Measurements from ENCODE around the gene SLC66A2.

Gene SLC66A2

DNA sequence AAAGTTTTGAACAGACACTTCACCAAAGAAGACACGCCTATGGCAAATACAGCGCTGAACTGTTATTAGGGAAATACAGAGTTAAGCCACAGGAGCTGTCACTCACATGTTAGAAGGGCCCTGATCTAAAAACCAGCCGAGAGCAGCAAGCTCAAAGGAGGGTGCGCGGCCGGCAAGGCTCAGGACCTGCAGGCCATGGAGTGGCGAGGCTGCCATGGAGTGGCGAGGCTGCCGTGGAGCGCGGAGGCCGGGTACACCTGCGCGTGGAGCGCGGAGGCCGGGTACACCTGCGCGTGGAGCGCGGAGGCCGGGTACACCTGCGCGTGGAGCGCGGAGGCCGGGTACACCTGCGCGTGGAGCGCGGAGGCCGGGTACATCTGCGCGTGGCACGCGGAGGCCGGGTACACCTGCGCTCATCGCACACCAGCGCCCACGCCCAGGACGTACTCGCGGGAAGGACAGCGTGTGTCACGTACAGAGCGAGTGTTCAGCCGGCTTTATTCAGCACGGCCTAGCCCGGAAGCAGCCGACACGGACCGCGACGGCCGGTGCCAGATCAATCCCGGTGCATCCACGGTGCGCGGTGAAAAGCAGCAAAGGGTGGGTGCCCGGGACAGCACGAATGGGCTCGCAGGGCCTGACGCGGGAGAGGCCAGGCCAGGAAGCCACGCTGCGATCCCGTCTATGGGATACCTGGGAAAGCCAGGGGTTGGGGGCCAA, 68.8 kb downstream of the SLC66A2 start:
- ATAC-seq: no peak
- TF ChIP-seq ESRRG (CRISPR knock-in tag; IDR thresholded peaks at IDR 0.05) (no peak), ZC3H10 (CRISPR knock-in tag; IDR thresholded peaks at IDR 0.05) (no peak), GLIS3 (CRISPR knock-in tag; IDR thresholded peaks at IDR 0.05) (no peak), SNAI2 (CRISPR knock-in tag; IDR thresholded peaks at IDR 0.05) (no peak), RARB (CRISPR knock-in tag; IDR thresholded peaks at IDR 0.05) (no peak), ZFP3 (CRISPR knock-in tag; IDR thresholded peaks at IDR 0.05) (no peak), ZFP30 (CRISPR knock-in tag; IDR thresholded peaks at IDR 0.05) (no peak), PPARA (CRISPR knock-in tag; IDR thresholded peaks at IDR 0.05; ENCODE audit: borderline replicate concordance) (no peak), CSDC2 (CRISPR knock-in tag; IDR thresholded peaks at IDR 0.05) (no peak), ARNTL (CRISPR knock-in tag; IDR thresholded peaks at IDR 0.05; ENCODE audit: borderline replicate concordance, low read depth) (no peak), ISL1 (CRISPR knock-in tag; IDR thresholded peaks at IDR 0.05) (no peak), ZNF8 (CRISPR knock-in tag; IDR thresholded peaks at IDR 0.05) (no peak), TOX (CRISPR knock-in tag; IDR thresholded peaks at IDR 0.05; ENCODE audit: borderline replicate concordance) (no peak), TCF4 (CRISPR knock-in tag; IDR thresholded peaks at IDR 0.05; ENCODE audit: borderline replicate concordance) (no peak), ZNF70 (CRISPR knock-in tag; IDR thresholded peaks at IDR 0.05) (no peak), ZNF565 (CRISPR knock-in tag; conservative IDR thresholded peaks at IDR 0.05; ENCODE audit: low read depth) (no peak), CREB5 (CRISPR knock-in tag; IDR thresholded peaks at IDR 0.05; ENCODE audit: low read depth) (no peak), BACH2 (CRISPR knock-in tag; IDR thresholded peaks at IDR 0.05; ENCODE audit: borderline replicate concordance) (no peak)
- TF ChIP-seq, protein P1, sequence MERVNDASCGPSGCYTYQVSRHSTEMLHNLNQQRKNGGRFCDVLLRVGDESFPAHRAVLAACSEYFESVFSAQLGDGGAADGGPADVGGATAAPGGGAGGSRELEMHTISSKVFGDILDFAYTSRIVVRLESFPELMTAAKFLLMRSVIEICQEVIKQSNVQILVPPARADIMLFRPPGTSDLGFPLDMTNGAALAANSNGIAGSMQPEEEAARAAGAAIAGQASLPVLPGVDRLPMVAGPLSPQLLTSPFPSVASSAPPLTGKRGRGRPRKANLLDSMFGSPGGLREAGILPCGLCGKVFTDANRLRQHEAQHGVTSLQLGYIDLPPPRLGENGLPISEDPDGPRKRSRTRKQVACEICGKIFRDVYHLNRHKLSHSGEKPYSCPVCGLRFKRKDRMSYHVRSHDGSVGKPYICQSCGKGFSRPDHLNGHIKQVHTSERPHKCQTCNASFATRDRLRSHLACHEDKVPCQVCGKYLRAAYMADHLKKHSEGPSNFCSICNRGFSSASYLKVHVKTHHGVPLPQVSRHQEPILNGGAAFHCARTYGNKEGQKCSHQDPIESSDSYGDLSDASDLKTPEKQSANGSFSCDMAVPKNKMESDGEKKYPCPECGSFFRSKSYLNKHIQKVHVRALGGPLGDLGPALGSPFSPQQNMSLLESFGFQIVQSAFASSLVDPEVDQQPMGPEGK (CRISPR knock-in tag; IDR thresholded peaks at IDR 0.05; ENCODE audit: borderline replicate concordance): no peak
- TF ChIP-seq, protein P2, sequence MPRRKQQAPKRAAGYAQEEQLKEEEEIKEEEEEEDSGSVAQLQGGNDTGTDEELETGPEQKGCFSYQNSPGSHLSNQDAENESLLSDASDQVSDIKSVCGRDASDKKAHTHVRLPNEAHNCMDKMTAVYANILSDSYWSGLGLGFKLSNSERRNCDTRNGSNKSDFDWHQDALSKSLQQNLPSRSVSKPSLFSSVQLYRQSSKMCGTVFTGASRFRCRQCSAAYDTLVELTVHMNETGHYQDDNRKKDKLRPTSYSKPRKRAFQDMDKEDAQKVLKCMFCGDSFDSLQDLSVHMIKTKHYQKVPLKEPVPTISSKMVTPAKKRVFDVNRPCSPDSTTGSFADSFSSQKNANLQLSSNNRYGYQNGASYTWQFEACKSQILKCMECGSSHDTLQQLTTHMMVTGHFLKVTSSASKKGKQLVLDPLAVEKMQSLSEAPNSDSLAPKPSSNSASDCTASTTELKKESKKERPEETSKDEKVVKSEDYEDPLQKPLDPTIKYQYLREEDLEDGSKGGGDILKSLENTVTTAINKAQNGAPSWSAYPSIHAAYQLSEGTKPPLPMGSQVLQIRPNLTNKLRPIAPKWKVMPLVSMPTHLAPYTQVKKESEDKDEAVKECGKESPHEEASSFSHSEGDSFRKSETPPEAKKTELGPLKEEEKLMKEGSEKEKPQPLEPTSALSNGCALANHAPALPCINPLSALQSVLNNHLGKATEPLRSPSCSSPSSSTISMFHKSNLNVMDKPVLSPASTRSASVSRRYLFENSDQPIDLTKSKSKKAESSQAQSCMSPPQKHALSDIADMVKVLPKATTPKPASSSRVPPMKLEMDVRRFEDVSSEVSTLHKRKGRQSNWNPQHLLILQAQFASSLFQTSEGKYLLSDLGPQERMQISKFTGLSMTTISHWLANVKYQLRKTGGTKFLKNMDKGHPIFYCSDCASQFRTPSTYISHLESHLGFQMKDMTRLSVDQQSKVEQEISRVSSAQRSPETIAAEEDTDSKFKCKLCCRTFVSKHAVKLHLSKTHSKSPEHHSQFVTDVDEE (CRISPR knock-in tag; IDR thresholded peaks at IDR 0.05): no peak

DNA sequence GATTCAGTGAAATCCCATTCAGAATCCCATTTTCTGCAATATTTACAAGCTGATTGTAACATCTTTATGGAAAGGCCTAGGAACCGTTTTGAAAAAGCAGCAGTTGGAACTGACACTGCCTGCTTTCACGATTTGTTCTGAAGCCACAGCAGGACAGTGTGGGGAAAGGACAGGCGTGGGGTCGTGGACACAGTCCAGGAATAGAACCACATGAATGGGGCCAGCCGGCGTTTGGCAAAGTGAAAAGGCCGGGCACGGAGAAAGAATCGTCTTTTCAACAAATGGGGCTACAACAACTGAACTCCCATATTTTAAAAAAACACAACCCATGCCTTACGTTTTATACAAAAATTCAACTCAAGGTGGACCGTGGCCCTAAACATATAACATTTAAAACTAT, 69.8 kb downstream of the SLC66A2 start:
- ATAC-seq: no peak
- TF ChIP-seq PPARA (CRISPR knock-in tag; IDR thresholded peaks at IDR 0.05; ENCODE audit: borderline replicate concordance) (no peak), ZFP3 (CRISPR knock-in tag; IDR thresholded peaks at IDR 0.05) (no peak), TOX (CRISPR knock-in tag; IDR thresholded peaks at IDR 0.05; ENCODE audit: borderline replicate concordance) (no peak)
- TF ChIP-seq, protein P3, sequence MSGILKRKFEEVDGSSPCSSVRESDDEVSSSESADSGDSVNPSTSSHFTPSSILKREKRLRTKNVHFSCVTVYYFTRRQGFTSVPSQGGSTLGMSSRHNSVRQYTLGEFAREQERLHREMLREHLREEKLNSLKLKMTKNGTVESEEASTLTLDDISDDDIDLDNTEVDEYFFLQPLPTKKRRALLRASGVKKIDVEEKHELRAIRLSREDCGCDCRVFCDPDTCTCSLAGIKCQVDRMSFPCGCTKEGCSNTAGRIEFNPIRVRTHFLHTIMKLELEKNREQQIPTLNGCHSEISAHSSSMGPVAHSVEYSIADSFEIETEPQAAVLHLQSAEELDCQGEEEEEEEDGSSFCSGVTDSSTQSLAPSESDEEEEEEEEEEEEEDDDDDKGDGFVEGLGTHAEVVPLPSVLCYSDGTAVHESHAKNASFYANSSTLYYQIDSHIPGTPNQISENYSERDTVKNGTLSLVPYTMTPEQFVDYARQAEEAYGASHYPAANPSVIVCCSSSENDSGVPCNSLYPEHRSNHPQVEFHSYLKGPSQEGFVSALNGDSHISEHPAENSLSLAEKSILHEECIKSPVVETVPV (CRISPR knock-in tag; IDR thresholded peaks at IDR 0.05): no peak

- ATAC-seq: no peak
- TF ChIP-seq, protein P1 (CRISPR knock-in tag; IDR thresholded peaks at IDR 0.05; ENCODE audit: borderline replicate concordance): no peak
- TF ChIP-seq GLIS3 (CRISPR knock-in tag; IDR thresholded peaks at IDR 0.05): no peak
- TF ChIP-seq CSDC2 (CRISPR knock-in tag; IDR thresholded peaks at IDR 0.05): no peak
- TF ChIP-seq ZFP30 (CRISPR knock-in tag; IDR thresholded peaks at IDR 0.05): no peak
- TF ChIP-seq, protein P4, sequence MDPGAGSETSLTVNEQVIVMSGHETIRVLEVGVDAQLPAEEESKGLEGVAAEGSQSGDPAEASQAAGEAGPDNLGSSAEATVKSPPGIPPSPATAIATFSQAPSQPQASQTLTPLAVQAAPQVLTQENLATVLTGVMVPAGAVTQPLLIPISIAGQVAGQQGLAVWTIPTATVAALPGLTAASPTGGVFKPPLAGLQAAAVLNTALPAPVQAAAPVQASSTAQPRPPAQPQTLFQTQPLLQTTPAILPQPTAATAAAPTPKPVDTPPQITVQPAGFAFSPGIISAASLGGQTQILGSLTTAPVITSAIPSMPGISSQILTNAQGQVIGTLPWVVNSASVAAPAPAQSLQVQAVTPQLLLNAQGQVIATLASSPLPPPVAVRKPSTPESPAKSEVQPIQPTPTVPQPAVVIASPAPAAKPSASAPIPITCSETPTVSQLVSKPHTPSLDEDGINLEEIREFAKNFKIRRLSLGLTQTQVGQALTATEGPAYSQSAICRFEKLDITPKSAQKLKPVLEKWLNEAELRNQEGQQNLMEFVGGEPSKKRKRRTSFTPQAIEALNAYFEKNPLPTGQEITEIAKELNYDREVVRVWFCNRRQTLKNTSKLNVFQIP (CRISPR knock-in tag; IDR thresholded peaks at IDR 0.05; ENCODE audit: borderline replicate concordance, low read depth): no peak
These were observed 71.9 kb downstream of the SLC66A2 start for GRCh38 chr18:79879566-79879965.

Measured in SK-N-SH treated with all-trans-retinoic acid at 6 μM for 48 hours (cell line).